Measurements from ENCODE around the gene PAPOLG.
A peak's percentile ranks its signal among the peaks of the same experiment; 100 is the strongest.

PAPOLG gene

GRCh38 chr2:60832621-60833020, 76.6 kb downstream of the PAPOLG start:
- Histone ChIP-seq H3K4me3 (ENCODE audit: insufficient read depth, low read length, poor library complexity, severe bottlenecking) (no peak overlapping the region), H3K9me3 (ENCODE audit: insufficient read depth, low read length) (no peaks in the 10 kb centered on the region), H4K20me1 (ENCODE audit: low read depth, low read length) (no peaks in the 10 kb centered on the region), H3K9ac (ENCODE audit: low read length) (no peak overlapping the region), H3K79me2 (ENCODE audit: insufficient read depth, low read length) (no peaks in the 10 kb centered on the region), H3F3A (ENCODE audit: insufficient read depth) (peaks cover 5% of the 10 kb centered on the region; the same call in 1 of the 2 replicates), H3K36me3 (ENCODE audit: low read length) (no peaks in the 10 kb centered on the region), H2AFZ (ENCODE audit: low read depth, low read length, severe bottlenecking) (no peak overlapping the region), H3K4me2 (ENCODE audit: low read depth, low read length, poor library complexity, severe bottlenecking) (no peak overlapping the region), H3K27ac (ENCODE audit: low read depth, low read length) (no peak overlapping the region), H3K9me2 (replicated peaks; ENCODE audit: insufficient read depth, low read length) (no peaks in the 10 kb centered on the region), H3K27me3 (ENCODE audit: low read length) (no peaks in the 10 kb centered on the region)
- TF ChIP-seq EZH2phosphoT487 (conservative IDR thresholded peaks at IDR 0.05; ENCODE audit: low read length) = no peak
- TF ChIP-seq CTCF (IDR thresholded peaks at IDR 0.05; ENCODE audit: insufficient read depth, low read length, poor library complexity, severe bottlenecking) = no peak

- TF ChIP-seq CTCF (IDR thresholded peaks at IDR 0.05; ENCODE audit: insufficient read depth, low read length, poor library complexity, severe bottlenecking) = no peak
- no peak for TF ChIP-seq EZH2phosphoT487 (conservative IDR thresholded peaks at IDR 0.05; ENCODE audit: low read length)
- Histone ChIP-seq H2AFZ (ENCODE audit: low read depth, low read length, severe bottlenecking) (no peak overlapping the region), H3K79me2 (ENCODE audit: insufficient read depth, low read length) (no peaks in the 10 kb centered on the region), H3K4me2 (ENCODE audit: low read depth, low read length, poor library complexity, severe bottlenecking) (no peak overlapping the region), H4K20me1 (ENCODE audit: low read depth, low read length) (no peaks in the 10 kb centered on the region), H3K9me2 (replicated peaks; ENCODE audit: insufficient read depth, low read length) (no peaks in the 10 kb centered on the region), H3K4me3 (ENCODE audit: insufficient read depth, low read length, poor library complexity, severe bottlenecking) (no peak overlapping the region), H3K27me3 (ENCODE audit: low read length) (no peaks in the 10 kb centered on the region), H3K9me3 (ENCODE audit: insufficient read depth, low read length) (no peaks in the 10 kb centered on the region), H3K36me3 (ENCODE audit: low read length) (no peaks in the 10 kb centered on the region), H3K27ac (ENCODE audit: low read depth, low read length) (no peak overlapping the region), H3F3A (ENCODE audit: insufficient read depth) (peaks cover 13% of the 10 kb centered on the region), H3K9ac (ENCODE audit: low read length) (no peak overlapping the region)
Observed at GRCh38 chr2:60834270-60834717, 78.2 kb downstream of the PAPOLG start.

DNA sequence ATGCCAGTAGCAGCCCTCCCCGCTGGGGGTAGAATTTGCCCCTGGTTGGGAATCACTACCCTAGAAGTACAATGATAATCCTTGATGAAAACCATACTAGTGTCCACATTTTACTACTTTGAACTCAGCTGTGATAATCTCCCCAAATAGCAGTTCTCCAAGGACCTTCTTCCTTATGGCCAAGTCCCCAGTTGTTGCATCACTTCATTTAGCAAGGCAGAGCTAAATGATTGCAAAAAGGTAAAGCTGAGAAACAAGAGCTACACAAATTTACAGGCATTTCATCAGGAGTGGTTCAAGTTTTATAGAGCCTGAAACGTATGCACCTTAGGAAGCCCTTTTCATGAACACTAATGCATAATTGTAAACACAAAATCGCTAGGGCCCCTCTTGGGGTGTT, 80.4 kb downstream of the PAPOLG start:
- Histone ChIP-seq H3F3A (ENCODE audit: insufficient read depth) (peaks cover 32% of the 10 kb centered on the region), H3K9me3 (ENCODE audit: insufficient read depth, low read length) (no peaks in the 10 kb centered on the region), H3K36me3 (ENCODE audit: low read length) (no peaks in the 10 kb centered on the region), H3K4me2 (ENCODE audit: low read depth, low read length, poor library complexity, severe bottlenecking) (no peak overlapping the region), H3K9me2 (replicated peaks; ENCODE audit: insufficient read depth, low read length) (no peaks in the 10 kb centered on the region), H3K27me3 (ENCODE audit: low read length) (no peaks in the 10 kb centered on the region), H3K9ac (ENCODE audit: low read length) (no peak overlapping the region), H3K79me2 (ENCODE audit: insufficient read depth, low read length) (no peaks in the 10 kb centered on the region), H3K27ac (ENCODE audit: low read depth, low read length) (0 out of 2 replicates have a peak overlapping the region, but pooled peaks have one; percentile 1), H4K20me1 (ENCODE audit: low read depth, low read length) (no peaks in the 10 kb centered on the region), H3K4me3 (ENCODE audit: insufficient read depth, low read length, poor library complexity, severe bottlenecking) (no peak overlapping the region), H2AFZ (ENCODE audit: low read depth, low read length, severe bottlenecking) (no peak overlapping the region)
- TF ChIP-seq CTCF (IDR thresholded peaks at IDR 0.05; ENCODE audit: insufficient read depth, low read length, poor library complexity, severe bottlenecking) = no peak
- TF ChIP-seq EZH2phosphoT487 (conservative IDR thresholded peaks at IDR 0.05; ENCODE audit: low read length) = no peak

Measured in SU-DHL-6 (cell line).